Kidney capillary endothelial cell (primary cell): ENCODE measurements around the gene PHF2.
"Not testable (repeated sequence)": the region's sequence is repeated elsewhere in the genome, so short reads cannot be mapped to it uniquely, and the experiment has no call there.

Experiments
- DNase-seq: peaks from one replicate; pipeline ENCODE4 v3.0.0-alpha.2; 2018; ENCODE audit warnings: low spot score

The PHF2 gene

DNA sequence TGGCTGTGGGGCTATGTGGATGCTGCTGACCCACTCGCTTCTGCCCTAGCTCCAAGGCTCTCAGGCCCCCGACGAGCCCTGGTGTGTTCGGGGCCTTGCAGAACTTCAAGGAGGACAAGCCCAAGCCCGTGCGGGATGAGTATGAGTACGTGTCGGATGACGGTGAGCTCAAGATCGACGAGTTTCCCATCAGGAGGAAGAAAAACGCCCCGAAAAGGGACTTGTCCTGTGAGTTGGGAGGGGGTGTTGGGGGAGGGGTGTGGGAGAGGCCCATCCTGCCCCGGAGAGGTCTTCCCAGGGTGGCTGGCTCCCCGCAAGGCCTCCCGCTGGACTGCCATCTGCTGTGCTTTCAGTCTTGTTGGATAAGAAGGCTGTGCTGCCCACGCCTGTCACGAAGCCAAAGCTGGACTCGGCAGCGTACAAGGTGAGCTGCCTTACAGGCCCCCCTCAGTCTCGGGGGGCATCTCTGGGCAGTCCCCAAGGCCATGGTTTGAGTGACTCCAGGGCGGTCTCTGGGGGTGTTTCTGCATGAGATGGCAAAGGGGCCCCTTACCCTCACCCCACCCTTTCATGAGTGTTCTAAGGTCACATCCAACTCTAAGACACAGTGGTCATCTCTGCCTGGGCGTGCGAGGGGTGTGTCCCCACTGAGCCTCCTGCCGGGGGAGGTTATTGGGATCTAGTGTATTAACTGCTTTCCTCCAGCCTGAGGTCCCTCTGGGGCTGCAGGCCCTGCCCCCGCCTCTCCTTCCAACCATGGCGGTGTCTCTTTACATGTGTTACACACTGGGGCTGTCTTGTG is 89.5 kb downstream of the PHF2 start:
- DNase-seq = no peak

DNA sequence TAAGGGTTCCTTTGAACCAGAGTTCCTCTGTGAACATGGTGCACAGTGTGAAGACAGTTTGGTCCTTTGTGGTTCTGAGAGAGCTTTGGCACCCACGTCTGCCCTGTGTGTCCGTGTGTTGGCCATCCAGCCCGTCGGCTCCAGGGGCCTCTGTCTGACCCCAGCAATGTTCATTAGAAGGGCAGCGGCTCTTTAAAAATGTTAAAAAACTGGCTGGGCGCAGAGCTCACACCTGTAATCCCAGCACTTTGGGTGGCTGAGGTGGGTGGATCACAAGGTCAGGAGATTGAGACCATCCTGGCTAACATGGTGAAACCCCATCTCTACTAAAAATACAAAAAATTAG is 90.0 kb downstream of the PHF2 start:
- DNase-seq = not testable (repeated sequence)

DNA sequence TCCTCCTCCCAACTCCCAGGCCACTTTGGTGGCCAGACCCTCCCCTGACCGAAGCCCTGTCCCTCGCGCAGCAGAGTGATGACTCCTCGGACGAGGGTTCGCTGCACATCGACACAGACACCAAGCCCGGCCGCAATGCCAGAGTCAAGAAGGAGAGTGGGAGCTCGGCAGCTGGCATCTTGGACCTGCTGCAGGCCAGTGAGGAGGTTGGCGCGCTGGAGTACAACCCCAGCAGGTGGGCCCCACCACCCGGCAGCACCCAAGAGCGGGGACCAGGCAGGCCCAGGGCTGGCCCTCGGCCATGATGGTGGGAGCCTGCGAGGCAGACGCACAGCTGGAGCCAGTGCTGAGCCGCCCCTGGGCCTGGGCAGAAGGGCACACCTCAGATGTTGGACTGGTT is 90.6 kb downstream of the PHF2 start:
- DNase-seq = no peak

DNA sequence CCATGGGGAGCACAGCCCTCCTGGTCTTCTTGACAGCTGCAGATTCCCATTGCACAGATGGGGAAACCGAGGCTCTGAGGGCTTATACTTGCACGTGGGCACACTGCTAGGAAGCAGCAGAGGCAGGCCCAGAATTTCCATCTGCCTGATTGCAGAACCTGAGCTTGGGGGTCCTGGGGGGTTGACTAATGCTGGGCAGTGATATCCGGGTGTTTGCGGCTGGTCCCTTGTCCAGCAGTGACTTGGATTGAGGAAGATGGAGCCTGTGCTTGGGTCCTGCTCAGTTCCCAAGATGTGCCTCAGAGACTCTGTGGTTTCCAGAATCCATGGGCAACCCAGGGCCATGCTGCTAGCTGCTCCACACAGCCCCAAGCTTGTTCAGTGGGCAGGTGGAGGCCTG is 91.2 kb downstream of the PHF2 start:
- no peak for DNase-seq

DNA sequence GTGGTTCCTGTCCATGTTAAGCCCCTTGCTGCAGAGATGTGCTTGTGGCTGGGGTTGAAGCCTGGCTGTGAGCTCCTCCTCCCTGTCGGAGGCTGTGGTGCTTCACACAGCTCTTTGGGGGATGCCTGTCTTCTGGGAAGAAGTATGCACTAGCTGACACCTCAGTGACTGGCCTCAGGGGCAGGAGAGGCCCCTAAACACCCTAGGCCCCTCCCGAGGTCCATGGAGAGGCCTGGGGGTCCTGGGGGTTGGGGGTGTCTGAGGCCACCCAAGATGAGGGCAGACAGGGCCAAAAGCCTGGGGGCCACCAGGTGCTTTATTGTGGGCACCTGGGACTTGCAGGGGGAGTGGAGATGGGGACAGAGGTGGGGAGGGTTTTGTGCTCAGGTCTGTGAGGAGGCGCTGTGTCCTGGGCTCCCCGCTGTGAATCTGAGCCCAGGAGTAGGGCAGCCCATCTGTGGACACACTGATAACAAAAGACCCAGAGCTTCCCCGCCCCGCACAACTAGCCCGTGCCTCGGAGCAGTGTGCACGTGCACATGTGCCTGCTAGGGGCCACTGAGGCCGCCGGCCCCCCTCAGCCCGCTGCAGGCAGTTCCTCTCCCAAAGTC is 92.0 kb downstream of the PHF2 start:
- DNase-seq = no peak

- DNase-seq = no peak
These were observed 93.0 kb downstream of the PHF2 start for GRCh38 chr9:93669116-93669957.

GRCh38 chr9:93669958-93670207 is 93.5 kb downstream of the PHF2 start:
- no peak for DNase-seq

DNA sequence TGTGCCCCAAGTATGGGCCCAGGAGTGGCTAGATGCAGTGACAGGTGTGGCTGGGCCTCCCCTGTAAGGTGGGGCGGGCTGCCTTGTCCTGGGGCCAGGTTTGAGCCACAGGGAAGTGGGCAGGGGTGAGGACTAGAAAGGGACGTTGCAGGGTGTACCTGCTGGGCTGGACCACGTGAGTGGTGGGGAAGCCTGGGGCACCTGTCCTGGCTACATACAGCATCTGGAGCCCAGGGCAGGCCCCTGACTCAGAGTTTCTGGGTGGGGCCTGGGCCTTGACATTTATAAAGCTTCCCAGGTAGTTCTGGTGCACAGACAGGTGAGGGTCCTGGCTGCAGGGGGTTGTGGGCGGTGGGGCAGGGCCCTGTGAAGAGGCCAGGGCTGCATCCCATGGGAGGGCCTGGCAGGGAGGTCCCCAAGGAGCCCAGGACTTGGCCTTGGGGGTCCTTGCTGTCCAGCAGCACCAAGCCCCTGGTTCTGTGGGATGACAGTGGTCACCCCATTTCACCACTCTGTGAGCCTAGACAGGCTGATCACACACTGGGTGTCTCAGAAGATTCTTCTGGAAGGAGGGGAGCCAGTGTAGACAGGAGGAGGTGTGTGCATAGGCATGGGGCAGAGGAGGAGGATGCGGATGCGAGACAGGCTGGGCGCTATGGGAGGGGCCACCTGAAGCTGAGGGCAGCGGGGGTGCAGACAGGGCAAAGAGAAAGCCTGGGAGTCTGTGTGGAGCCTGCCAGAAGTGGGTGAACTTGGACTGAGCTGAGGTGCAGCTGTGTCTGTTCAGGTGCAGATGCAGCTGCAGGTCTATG is 94.0 kb downstream of the PHF2 start:
- DNase-seq = peak; percentile 21

- DNase-seq = no peak
These were observed 94.6 kb downstream of the PHF2 start for GRCh38 chr9:93671020-93671338.

GRCh38 chr9:93672330-93673020 is 96.1 kb downstream of the PHF2 start:
- DNase-seq = not testable (repeated sequence)

DNA sequence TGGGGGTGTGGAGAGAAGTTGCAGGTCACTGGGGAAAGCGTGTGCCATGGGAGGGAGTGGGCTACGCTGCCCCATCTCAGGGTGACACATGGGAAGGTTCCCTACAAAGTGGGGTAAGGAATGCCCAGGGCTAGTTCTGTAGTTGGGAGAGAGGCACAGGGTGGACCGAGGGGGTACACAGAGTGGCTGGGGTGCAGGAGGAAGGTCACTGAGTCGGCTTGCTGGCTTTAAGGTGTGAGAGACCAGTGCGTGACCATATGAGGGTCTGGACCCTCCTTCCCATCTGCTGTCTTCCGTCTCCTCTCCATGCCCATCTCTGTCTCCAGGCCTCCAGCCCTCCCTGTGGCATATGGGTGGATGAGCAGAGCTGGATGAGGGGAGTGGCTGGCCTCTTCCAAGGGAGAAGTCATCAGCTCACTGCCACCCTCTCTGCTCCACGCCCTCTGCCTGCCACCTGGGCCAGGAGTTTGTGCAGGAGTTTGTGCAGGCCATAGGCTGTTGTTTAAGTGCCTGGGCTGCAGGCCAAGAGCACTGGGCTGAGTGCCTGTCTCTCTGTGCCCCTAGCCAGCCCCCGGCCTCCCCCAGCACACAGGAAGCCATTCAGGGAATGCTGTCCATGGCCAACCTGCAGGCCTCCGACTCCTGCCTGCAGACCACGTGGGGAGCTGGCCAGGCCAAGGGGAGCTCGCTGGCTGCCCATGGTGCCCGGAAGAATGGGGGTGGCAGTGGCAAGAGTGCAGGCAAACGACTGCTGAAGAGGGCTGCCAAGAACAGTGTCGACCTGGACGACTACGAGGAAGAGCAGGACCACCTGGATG is 96.8 kb downstream of the PHF2 start:
- DNase-seq = no peak

DNA sequence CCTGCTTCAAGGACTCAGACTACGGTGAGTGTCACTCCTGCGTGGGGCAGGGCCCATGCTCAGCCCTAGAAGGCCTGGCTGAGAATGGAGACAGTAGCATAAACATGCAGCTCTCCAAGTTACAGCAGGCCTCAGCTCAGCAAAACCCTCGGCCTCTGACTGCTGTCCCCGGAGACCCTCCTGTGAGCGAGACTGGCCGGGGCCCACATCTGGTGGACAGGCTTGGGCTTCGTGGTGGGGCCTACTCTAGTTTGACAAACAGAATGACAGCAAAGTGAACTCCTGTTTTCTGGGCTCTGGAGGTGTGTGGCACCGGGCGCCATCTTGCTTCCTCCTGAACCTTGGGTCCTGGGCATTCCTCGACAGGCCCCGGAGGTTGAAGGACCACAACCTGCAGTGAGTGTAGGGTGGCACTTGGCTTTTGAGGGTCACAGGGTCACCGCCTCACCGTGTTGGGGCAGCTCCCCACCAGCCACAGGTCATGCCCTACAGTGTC is 97.5 kb downstream of the PHF2 start:
- DNase-seq = no peak

DNA sequence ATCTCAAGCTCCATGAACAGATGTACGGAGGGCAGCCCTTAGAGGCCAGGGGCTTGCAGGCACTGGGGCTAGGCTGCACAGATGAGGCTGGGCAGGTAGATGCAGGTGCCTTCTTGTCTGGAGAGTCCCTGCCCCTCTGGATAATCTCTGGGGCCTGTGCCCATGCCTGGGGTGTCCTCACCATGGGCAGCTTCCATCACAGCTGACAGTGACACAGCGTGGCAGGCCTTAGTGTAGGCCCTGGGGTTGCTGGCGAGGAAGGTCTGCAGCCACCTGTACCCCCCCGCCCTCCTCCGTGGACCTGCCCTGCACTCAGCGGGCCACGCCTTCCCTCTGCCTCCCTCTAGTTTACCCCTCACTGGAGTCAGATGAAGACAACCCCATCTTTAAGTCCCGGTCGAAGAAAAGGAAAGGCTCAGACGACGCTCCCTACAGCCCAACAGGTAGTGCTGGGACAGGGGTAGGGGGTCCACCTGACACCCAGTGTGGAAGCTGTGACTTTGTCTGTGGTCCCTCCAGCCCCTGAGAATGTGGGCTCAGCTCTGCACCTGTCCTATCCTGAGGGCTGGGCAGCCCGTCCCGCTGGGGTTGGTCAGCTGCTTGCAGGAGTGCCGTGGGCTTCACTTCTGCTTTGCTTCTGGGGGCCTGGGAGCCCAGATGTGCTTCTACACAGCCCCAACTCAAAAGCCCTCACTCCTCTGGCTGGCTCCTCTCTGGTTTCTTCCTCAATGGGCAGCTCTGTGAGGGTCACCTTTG is 98.4 kb downstream of the PHF2 start:
- no peak for DNase-seq

DNA sequence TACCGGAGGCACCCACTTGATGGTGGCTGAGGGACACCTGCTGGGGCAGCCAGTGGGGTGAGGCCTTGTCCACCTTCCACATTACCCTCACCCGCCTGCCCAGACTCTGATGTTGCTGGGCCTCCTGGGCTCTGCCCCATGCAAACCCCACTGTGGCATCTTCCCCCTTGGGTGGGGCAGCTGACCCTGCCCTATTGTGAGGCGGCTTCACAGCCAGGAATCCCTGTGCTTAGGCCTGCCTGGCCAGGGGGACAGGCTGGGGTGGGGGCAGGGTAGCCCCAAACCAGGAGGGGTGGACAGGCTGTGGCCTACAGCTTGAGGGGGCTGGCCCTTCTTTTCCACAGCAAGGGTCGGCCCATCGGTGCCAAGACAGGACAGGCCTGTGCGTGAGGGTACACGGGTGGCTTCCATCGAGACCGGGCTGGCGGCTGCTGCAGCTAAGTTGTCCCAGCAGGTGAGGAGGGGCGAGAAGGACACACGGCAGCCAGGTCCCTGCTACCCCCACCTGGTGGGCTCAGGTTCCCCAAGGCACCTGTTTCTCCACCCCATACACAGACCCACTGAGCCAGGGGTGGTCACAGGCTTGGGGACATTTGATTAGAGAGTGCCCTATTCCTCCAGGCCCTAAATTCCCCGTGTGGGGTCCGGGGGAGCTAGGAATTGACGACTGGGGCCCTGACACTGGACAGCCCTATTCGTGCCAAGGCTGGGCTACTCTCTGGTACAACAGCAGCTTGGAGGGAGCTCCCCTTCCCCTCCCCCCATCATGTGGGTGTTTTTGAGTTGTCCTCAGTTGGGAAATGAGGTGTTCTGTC is 99.2 kb downstream of the PHF2 start:
- no peak for DNase-seq

- no peak for DNase-seq
These were observed 100.1 kb downstream of the PHF2 start for GRCh38 chr9:93676310-93677047.

GRCh38 chr9:93677048-93677571 is 100.7 kb downstream of the PHF2 start:
- no peak for DNase-seq

GRCh38 chr9:93677641-93678136 is 101.3 kb downstream of the PHF2 start:
- no peak for DNase-seq
